HS-27A (cell line): ENCODE results near the gene TLE2.
"Not testable (repeated sequence)": the region's sequence is repeated elsewhere in the genome, so short reads cannot be mapped to it uniquely, and the experiment has no call there.

ENCODE experiments used
- DNase-seq: peaks from one replicate; pipeline ENCODE4 v3.0.0-alpha.2; 2012; ENCODE audit warnings: low read depth, missing footprints

TLE2 gene

GRCh38 chr19:3012621-3013262, 16.3 kb downstream of the TLE2 start:
- no peak for DNase-seq

GRCh38 chr19:3012059-3012458, 17.0 kb downstream of the TLE2 start:
- DNase-seq, result not testable (repeated sequence)

GRCh38 chr19:3010871-3011270, 18.2 kb downstream of the TLE2 start:
- DNase-seq, result no peak

- DNase-seq, result no peak
Measured at GRCh38 chr19:3008994-3009393, 20.1 kb downstream of the TLE2 start.

GRCh38 chr19:3007975-3008374, 21.1 kb downstream of the TLE2 start:
- no peak for DNase-seq

- no peak for DNase-seq
Measured at GRCh38 chr19:3006075-3006767, 22.9 kb downstream of the TLE2 start.

GRCh38 chr19:3005345-3005744, 23.7 kb downstream of the TLE2 start:
- no peak for DNase-seq

GRCh38 chr19:3004522-3004921, 24.6 kb downstream of the TLE2 start:
- no peak for DNase-seq

GRCh38 chr19:3003046-3003445, 26.0 kb downstream of the TLE2 start:
- no peak for DNase-seq

- DNase-seq, result no peak
Measured at GRCh38 chr19:3001235-3001800, 27.8 kb downstream of the TLE2 start.

- no peak for DNase-seq
Measured at GRCh38 chr19:2998642-2999041, 30.4 kb downstream of the TLE2 start.

GRCh38 chr19:2997720-2998119, 31.4 kb downstream of the TLE2 start:
- no peak for DNase-seq

- DNase-seq, result no peak
Measured at GRCh38 chr19:2994588-2995131, 34.4 kb downstream of the TLE2 start.

- DNase-seq, result no peak
Measured at GRCh38 chr19:2993579-2993978, 35.5 kb downstream of the TLE2 start.

- DNase-seq, result no peak
Measured at GRCh38 chr19:2992958-2993357, 36.1 kb downstream of the TLE2 start.

GRCh38 chr19:2992333-2992732, 36.7 kb downstream of the TLE2 start:
- not testable (repeated sequence) for DNase-seq

- DNase-seq, result no peak
Measured at GRCh38 chr19:2989236-2989946, 39.7 kb downstream of the TLE2 start.

- DNase-seq, result no peak
Measured at GRCh38 chr19:2988568-2988967, 40.5 kb downstream of the TLE2 start.

- no peak for DNase-seq
Measured at GRCh38 chr19:2987797-2988196, 41.3 kb downstream of the TLE2 start.

GRCh38 chr19:2986951-2987524, 42.0 kb downstream of the TLE2 start:
- no peak for DNase-seq

GRCh38 chr19:2984215-2984528, 44.9 kb downstream of the TLE2 start:
- no peak for DNase-seq
